OCI-LY1 (cell line): ENCODE data around the gene CUEDC1.

Experiments
- EZH2 ChIP-seq: fragments of 200-600 bp; sonication (generic), shearing (Covaris generic); IDR thresholded peaks from 2 replicates; pipeline ENCODE4 v1.8.0; 2017; ENCODE audit warnings: borderline replicate concordance, mixed run types, mild to moderate bottlenecking, antibody characterized with exemption, low read length, moderate library complexity, mixed read lengths
- TF ChIP-seq, protein P1 (sequence below): fragments of 200-600 bp; sonication (generic), shearing (Covaris generic); IDR thresholded peaks from 2 replicates; pipeline ENCODE4 v1.5.1; 2017; ENCODE audit warnings: mild to moderate bottlenecking, antibody characterized with exemption, low read length, moderate library complexity, mixed read lengths

DNA sequence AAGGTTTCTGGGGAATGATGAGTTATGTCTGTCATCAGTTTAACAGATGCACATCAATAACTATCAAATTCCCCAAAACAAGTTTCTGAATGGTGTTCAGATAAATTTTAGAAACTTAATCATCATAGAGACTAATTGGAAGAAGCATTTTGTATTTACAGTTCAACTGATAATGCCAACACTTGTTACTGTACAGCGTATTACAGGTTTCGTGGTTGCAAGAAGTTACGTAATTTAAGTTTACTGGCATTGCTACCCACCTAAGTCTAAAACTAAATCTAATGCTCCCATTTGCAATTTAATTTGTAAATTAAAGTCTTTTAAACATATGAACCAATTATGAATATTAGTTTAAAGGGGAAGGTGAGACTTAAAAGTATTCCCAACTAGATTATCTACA lies 48.8 kb upstream of the CUEDC1 start:
- TF ChIP-seq, protein P1, sequence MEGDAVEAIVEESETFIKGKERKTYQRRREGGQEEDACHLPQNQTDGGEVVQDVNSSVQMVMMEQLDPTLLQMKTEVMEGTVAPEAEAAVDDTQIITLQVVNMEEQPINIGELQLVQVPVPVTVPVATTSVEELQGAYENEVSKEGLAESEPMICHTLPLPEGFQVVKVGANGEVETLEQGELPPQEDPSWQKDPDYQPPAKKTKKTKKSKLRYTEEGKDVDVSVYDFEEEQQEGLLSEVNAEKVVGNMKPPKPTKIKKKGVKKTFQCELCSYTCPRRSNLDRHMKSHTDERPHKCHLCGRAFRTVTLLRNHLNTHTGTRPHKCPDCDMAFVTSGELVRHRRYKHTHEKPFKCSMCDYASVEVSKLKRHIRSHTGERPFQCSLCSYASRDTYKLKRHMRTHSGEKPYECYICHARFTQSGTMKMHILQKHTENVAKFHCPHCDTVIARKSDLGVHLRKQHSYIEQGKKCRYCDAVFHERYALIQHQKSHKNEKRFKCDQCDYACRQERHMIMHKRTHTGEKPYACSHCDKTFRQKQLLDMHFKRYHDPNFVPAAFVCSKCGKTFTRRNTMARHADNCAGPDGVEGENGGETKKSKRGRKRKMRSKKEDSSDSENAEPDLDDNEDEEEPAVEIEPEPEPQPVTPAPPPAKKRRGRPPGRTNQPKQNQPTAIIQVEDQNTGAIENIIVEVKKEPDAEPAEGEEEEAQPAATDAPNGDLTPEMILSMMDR = no peak
- no peak for TF ChIP-seq EZH2
